ENCODE measurements around the gene ITGA8. TPM values are rescaled to one million over a fixed set of nuclear protein-coding genes. Genes with fewer than 3 reads are reported as not detected.

Gene ITGA8
- total RNA-seq, 2 experiments from 2014 or later = not detected

DNA sequence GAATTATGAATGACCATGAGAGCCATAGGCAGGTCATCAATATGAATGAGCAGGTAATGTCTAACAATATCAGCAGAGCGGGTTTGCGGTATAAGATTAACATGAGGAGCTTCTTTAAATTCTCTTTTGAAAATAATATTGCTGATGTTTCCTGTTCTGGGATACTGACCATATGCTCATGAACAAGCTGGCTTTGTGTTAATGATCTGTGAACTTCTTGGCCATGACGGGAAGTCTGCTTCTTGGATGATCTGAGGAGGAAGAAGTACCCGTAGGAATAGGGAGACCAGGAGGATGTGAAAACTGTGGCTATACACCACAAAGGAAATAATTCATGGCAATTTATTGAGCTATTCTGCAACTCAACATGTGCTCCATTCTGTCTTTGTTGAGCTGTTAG, 38.6 kb downstream of the ITGA8 start:
- no peak overlapping the region for H3K4me3 Mint-ChIP-seq
- H3K27ac Mint-ChIP-seq = no peak overlapping the region
- no peak for ATAC-seq (ENCODE audit: poor library complexity)
- H3K9me3 Mint-ChIP-seq = no peaks in the 10 kb centered on the region
- H3K36me3 ChIP-seq (ENCODE audit: insufficient read depth, low read length) = no peaks in the 10 kb centered on the region
- H3K4me1 ChIP-seq (ENCODE audit: insufficient read depth, low read length) = no peaks in the 10 kb centered on the region
- H3K27me3 ChIP-seq (ENCODE audit: control insufficient read depth in 1 of 2, insufficient read depth in 2 of 2, low read length in 2 of 2) = no peaks in the 10 kb centered on the region
- H3K4me1 Mint-ChIP-seq (ENCODE audit: low read depth) = no peaks in the 10 kb centered on the region
- CTCF ChIA-PET = no interaction called here
- no peak overlapping the region for H3K4me3 ChIP-seq (ENCODE audit: low read length)
- intact Hi-C loops (cut with DNase I, micrococcal nuclease) = no loop called here
- no peak for DNase-seq
- no peaks in the 10 kb centered on the region for H3K9me3 ChIP-seq (ENCODE audit: control insufficient read depth in 1 of 2, insufficient read depth in 1 of 2, low read length in 2 of 2)
- no peak overlapping the region for H3K27ac ChIP-seq (ENCODE audit: low read depth in 1 of 2, low read length in 2 of 2)
- H3K27me3 Mint-ChIP-seq = peaks cover 53% of the 10 kb centered on the region
- TF ChIP-seq, protein P1, sequence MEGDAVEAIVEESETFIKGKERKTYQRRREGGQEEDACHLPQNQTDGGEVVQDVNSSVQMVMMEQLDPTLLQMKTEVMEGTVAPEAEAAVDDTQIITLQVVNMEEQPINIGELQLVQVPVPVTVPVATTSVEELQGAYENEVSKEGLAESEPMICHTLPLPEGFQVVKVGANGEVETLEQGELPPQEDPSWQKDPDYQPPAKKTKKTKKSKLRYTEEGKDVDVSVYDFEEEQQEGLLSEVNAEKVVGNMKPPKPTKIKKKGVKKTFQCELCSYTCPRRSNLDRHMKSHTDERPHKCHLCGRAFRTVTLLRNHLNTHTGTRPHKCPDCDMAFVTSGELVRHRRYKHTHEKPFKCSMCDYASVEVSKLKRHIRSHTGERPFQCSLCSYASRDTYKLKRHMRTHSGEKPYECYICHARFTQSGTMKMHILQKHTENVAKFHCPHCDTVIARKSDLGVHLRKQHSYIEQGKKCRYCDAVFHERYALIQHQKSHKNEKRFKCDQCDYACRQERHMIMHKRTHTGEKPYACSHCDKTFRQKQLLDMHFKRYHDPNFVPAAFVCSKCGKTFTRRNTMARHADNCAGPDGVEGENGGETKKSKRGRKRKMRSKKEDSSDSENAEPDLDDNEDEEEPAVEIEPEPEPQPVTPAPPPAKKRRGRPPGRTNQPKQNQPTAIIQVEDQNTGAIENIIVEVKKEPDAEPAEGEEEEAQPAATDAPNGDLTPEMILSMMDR (IDR thresholded peaks at IDR 0.05) = no peak
- no peaks in the 10 kb centered on the region for H3K36me3 Mint-ChIP-seq (ENCODE audit: low read depth)
- POLR2A ChIA-PET = no interaction called here

DNA sequence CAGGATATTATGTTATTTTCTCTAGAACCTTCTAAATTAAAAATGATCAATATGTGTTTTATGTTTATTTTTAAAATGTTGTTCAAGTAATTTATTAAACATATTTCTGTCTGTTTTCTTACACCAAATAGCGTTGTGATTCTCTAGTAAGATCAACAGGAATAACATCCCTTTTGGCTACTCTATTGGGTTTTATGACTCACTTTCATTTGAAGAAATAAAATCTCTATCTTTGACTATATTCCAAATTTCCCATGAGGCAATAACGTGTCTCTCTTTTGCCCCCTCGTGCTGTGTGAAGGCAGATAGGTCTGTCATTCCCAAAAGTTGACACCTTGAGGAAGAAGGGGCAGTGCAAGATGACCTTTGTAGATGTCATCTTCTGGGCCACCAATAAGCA, 40.9 kb downstream of the ITGA8 start:
- Histone ChIP-seq H3K9me3 (ENCODE audit: control insufficient read depth in 1 of 2, insufficient read depth in 1 of 2, low read length in 2 of 2) (no peaks in the 10 kb centered on the region), H3K27me3 (ENCODE audit: control insufficient read depth in 1 of 2, insufficient read depth in 2 of 2, low read length in 2 of 2) (peaks cover 0 to 3% of the 10 kb centered on the region in 2 experiments), H3K4me1 (ENCODE audit: insufficient read depth, low read length) (no peaks in the 10 kb centered on the region), H3K27ac (ENCODE audit: low read depth in 1 of 2, low read length in 2 of 2) (no peak overlapping the region), H3K36me3 (ENCODE audit: insufficient read depth, low read length) (no peaks in the 10 kb centered on the region), H3K4me3 (ENCODE audit: low read length) (no peak overlapping the region)
- peaks cover 49% of the 10 kb centered on the region for H3K27me3 Mint-ChIP-seq
- H3K4me1 Mint-ChIP-seq (ENCODE audit: low read depth) = no peaks in the 10 kb centered on the region
- TF ChIP-seq, protein P1 (IDR thresholded peaks at IDR 0.05) = no peak
- ChIA-PET POLR2A (no interaction called here), CTCF (no interaction called here)
- ATAC-seq (ENCODE audit: poor library complexity) (no peak), DNase-seq (no peak)
- H3K4me3 Mint-ChIP-seq = no peak overlapping the region
- intact Hi-C loops (cut with DNase I, micrococcal nuclease) = no loop called here
- no peaks in the 10 kb centered on the region for H3K9me3 Mint-ChIP-seq
- no peaks in the 10 kb centered on the region for H3K36me3 Mint-ChIP-seq (ENCODE audit: low read depth)
- no peak overlapping the region for H3K27ac Mint-ChIP-seq

DNA sequence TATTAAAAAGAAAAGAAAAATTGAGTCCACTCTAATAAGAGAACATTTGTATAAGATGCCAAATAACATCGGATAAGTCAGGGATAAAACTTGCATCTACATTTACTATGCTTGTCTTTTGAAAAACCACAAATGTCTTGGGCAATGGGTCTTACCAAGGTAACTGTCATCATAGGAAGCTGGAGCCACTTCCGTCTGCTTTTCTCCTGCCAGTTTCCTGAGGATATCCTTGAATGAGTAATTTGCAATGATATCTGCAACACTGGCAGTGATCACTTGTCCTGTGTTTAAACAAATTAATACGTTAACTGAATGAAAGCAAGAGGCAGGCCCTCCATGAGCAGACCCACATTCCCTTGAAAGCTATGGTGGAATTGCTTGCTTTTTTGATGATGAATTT, 47.3 kb downstream of the ITGA8 start:
- Mint-ChIP-seq H3K9me3 (no peaks in the 10 kb centered on the region), H3K4me1 (ENCODE audit: low read depth) (no peaks in the 10 kb centered on the region), H3K27me3 (peaks cover 40% of the 10 kb centered on the region), H3K4me3 (no peak overlapping the region), H3K27ac (no peak overlapping the region), H3K36me3 (ENCODE audit: low read depth) (no peaks in the 10 kb centered on the region)
- ChIA-PET POLR2A (no interaction called here), CTCF (no interaction called here)
- TF ChIP-seq, protein P1 (IDR thresholded peaks at IDR 0.05) = no peak
- intact Hi-C loops (cut with DNase I, micrococcal nuclease) = no loop called here
- peaks cover 0 to 6% of the 10 kb centered on the region in 2 experiments for H3K27me3 ChIP-seq (ENCODE audit: control insufficient read depth in 1 of 2, insufficient read depth in 2 of 2, low read length in 2 of 2)
- H3K4me1 ChIP-seq (ENCODE audit: insufficient read depth, low read length) = no peaks in the 10 kb centered on the region
- H3K27ac ChIP-seq (ENCODE audit: low read depth in 1 of 2, low read length in 2 of 2) = no peak overlapping the region
- DNase-seq (no peak), ATAC-seq (ENCODE audit: poor library complexity) (no peak)
- H3K36me3 ChIP-seq (ENCODE audit: insufficient read depth, low read length) = no peaks in the 10 kb centered on the region
- peaks cover 0 to 5% of the 10 kb centered on the region in 2 experiments for H3K9me3 ChIP-seq (ENCODE audit: control insufficient read depth in 1 of 2, insufficient read depth in 1 of 2, low read length in 2 of 2)
- no peak overlapping the region for H3K4me3 ChIP-seq (ENCODE audit: low read length)
